ENCODE data around the gene SCARF2.

The SCARF2 gene

DNA sequence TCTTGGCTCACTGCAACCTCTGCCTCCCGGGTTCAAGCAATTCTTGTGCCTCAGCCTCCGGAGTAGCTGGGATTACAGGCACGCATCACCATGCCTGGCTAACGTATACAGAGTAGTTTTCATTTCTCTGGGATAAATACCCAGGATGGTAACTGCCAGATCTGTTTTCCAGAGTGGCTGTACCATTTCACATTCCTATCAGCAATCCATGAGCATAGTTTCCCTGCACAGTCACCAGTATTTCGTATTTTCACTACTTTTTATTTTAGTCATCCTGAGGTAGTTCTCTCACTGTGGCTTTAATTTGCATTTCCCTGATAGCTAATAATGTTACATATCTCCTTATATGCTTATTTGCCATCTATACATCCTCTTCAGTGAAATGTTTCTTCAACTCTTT, 11.0 kb upstream of the SCARF2 start:
- TF ChIP-seq, protein P1, sequence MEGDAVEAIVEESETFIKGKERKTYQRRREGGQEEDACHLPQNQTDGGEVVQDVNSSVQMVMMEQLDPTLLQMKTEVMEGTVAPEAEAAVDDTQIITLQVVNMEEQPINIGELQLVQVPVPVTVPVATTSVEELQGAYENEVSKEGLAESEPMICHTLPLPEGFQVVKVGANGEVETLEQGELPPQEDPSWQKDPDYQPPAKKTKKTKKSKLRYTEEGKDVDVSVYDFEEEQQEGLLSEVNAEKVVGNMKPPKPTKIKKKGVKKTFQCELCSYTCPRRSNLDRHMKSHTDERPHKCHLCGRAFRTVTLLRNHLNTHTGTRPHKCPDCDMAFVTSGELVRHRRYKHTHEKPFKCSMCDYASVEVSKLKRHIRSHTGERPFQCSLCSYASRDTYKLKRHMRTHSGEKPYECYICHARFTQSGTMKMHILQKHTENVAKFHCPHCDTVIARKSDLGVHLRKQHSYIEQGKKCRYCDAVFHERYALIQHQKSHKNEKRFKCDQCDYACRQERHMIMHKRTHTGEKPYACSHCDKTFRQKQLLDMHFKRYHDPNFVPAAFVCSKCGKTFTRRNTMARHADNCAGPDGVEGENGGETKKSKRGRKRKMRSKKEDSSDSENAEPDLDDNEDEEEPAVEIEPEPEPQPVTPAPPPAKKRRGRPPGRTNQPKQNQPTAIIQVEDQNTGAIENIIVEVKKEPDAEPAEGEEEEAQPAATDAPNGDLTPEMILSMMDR (IDR thresholded peaks at IDR 0.05; ENCODE audit: extremely low read depth, missing control alignments) = no peak
- DNase-seq (ENCODE audit: low spot score) = no peak

DNA sequence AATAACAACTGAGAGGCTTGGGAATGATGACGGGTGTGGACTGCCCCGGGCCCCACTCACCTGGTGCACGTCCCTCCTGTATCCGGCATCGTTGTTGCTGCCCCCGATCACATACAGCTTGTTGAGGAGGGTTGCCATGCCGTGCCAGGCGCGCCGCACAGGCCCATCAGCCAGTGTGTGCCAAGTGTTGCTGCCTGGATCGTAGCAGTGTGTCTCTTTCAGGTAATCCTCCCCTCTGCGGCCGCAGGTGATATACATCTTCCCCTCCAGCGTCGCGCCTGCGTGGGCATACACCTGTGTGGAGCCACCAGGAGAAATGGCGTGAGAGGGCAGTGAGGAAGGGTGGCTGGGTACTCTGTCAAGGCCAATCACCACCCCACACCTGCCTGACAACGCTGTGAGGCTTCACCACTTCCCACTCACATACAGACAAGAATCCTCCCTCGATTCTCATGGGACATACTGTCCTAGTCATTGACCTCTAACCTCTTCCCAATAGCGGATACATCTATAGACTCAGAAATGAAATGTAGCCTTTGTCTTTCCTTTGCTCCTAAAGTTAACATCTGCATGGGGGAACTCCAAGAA, 8.9 kb upstream of the SCARF2 start:
- no peak for DNase-seq (ENCODE audit: low spot score)
- TF ChIP-seq, protein P1 (IDR thresholded peaks at IDR 0.05; ENCODE audit: extremely low read depth, missing control alignments) = no peak

DNA sequence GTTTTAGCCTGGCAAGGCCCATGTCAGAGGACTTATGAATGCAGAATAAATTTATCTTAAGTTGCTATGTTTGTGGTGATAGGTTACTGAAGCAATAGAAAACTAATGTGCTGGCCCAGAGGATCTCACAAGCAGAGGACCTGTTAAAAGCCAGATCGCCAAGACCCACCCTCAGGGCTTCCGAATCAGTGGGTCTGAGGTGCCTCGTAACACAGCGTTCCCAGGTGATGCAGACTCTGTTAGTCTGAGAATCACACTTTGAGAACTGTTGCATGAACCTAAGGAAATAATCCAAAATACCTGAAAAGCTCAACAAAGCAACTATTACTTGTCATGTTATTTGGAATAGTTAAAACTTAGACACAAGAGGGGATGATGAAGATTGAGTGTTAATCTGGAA, 6.7 kb upstream of the SCARF2 start:
- no peak for DNase-seq (ENCODE audit: low spot score)
- TF ChIP-seq, protein P1 (IDR thresholded peaks at IDR 0.05; ENCODE audit: extremely low read depth, missing control alignments) = no peak

DNA sequence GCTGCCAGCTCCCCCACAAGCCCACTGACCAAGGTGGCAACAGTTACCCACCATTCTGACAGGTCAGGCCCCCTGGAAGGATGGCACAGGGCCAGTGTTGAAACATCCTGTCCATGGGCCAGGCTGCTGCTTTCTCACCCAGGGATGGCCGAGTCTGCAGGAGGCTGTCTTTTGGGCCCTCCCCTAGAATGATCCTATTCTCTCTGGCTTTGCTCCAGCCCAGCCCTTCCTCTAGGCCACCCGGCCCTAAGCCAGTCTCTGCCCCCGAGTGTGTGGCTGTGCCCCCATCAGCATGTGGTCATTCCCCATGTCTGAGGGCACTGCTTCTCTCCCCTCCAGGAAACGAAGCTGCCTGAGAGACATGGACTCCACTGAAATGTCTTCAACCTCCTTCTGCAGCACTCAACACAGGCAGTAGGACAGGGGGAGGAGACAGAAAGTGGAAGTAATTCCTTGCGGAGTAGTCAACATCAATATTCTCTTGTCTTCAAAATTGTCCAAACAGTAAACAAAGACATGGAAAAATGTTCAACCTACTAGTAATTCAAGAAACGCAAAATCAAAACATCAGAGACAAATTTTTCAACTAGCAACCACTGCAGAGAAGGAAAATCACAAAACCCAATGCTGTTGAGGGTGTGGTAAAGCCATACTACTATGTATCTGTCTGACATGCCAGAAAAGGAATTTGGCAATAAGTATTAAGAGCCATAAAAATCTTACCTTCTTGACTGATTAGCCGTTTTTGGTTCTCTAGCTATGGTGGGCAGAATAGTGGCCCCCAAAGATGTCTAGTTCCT, 5.1 kb upstream of the SCARF2 start:
- TF ChIP-seq, protein P1 (IDR thresholded peaks at IDR 0.05; ENCODE audit: extremely low read depth, missing control alignments) = no peak
- no peak for DNase-seq (ENCODE audit: low spot score)

DNA sequence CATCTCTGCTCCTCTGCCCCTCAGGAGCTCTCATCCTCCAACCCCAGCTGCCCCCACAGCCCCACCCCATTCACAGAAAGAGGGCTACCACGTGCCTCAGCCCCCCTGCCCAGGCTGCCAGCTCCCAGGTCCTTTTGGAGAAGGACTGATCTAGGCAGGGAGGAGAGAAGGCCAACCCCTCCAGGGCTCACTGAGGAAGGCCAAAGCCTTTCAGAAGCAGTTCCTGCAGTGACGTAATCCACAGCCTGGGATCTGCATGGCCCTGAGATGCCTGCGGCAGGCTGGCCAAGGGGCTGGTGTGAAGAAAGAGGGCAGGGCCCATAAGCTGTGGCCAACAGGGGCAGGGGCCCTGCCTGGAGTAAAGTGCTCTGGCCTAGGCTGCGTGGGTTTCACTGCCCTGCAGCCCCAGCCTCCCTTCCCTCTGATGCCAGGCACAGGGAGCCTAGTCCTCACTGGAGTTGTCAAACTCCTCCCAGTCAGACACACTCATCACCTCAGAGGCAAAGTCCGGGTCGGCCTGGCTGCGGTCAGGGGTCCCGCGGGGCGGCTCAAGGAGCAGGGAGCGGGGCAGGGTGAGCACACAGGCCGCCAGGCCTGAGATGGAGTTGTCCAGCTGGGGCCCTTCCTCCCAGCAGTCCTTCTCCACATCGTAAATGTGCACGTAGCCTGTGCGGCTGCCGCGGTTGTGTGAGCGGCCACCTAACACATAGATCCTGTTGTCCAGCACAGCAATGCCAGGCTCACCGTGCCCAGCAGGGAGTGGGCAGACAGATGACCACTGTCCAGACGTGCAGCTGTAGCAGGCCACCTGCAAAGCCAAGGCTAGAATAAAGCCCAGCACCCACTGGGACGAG, 4.2 kb upstream of the SCARF2 start:
- DNase-seq (ENCODE audit: low spot score) = no peak

DNA sequence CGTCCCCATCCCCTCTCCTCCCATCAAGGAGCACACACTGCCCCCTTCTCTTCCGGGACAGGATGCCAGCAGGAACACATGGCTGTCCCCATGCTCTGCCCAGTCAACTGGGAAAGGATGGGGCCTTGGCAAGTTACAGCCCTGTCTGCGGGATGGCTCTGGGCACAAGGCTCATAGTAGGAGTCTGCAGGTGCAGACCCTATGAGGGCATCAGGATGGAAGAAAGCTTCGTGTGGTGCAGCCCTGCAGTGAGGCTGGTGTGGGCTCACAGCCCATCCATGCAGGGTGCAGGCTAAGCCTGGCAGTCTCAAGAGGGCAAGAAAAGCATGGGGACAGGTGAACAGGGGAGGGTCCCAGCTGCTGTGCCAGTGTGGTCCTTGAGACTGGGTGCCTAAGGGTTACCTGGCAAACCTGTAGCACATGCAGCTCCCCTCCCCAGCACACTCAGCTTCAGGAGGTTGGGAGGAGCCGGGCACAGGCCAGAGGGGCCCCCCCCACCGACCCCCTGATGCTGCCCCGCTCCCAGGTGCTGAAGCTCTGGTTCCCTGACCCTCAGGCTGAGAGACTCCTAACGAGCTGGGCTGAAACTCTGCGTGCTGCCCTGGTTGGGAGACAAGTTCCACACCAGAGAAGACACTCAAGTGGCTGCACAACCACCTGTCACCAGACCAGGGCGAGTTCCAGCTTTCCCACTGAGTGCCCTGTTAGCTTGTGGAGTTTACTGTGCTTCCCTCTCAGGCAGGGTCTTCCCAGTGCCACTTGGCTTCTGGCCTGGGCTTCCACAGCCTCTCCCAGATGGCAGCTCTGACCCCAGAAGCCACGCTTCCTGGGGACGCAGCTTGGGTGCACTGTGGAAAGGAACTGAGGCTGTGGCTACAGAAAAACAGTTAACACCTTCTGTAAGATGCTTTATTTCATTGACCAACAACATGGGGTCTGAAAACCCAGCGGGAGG, 3.3 kb upstream of the SCARF2 start:
- TF ChIP-seq, protein P1 (IDR thresholded peaks at IDR 0.05; ENCODE audit: extremely low read depth, missing control alignments) = no peak
- no peak for DNase-seq (ENCODE audit: low spot score)

More for the DNA sequence above, 4.2 kb upstream of the SCARF2 start:
- TF ChIP-seq, protein P1 (IDR thresholded peaks at IDR 0.05; ENCODE audit: extremely low read depth, missing control alignments) = no peak

Measured in GM20000 (cell line).